ENCODE results near the gene OR10A5.

Gene OR10A5

GRCh38 chr11:6855971-6856541 is 10.6 kb downstream of the OR10A5 start:
- no peak for TF ChIP-seq CTCF (IDR thresholded peaks at IDR 0.05)
- no peak overlapping the region for H3K4me3 ChIP-seq
- intact Hi-C loops (cut with DNase I; ENCODE audit: low total_unique reads): no loop called here

GRCh38 chr11:6856871-6857270 is 11.4 kb downstream of the OR10A5 start:
- no peak for TF ChIP-seq CTCF (IDR thresholded peaks at IDR 0.05)
- Histone ChIP-seq H3K36me3 (no peaks in the 10 kb centered on the region), H3K9me3 (no peaks in the 10 kb centered on the region), H3K27me3 (no peaks in the 10 kb centered on the region), H3K4me3 (no peak overlapping the region), H3K27ac (no peak overlapping the region), H3K4me1 (no peaks in the 10 kb centered on the region)
- no peak for DNase-seq
- intact Hi-C loops (cut with DNase I; ENCODE audit: low total_unique reads): no loop called here

More at GRCh38 chr11:6855971-6856541, 10.6 kb downstream of the OR10A5 start:
- H3K36me3 ChIP-seq: no peaks in the 10 kb centered on the region
- no peaks in the 10 kb centered on the region for H3K27me3 ChIP-seq
- DNase-seq: no peak
- no peak overlapping the region for H3K27ac ChIP-seq
- no peaks in the 10 kb centered on the region for H3K4me1 ChIP-seq
- no peaks in the 10 kb centered on the region for H3K9me3 ChIP-seq

- DNase-seq: no peak
- Histone ChIP-seq H3K27me3 (no peaks in the 10 kb centered on the region), H3K36me3 (no peaks in the 10 kb centered on the region), H3K4me3 (no peak within 1 kb of the TSS), H3K4me1 (no peaks in the 10 kb centered on the region), H3K27ac (no peak within 1 kb of the TSS), H3K9me3 (no peaks in the 10 kb centered on the region)
- no peak for TF ChIP-seq CTCF (IDR thresholded peaks at IDR 0.05)
- intact Hi-C loops (cut with DNase I; ENCODE audit: low total_unique reads): no loop called here
Measured at GRCh38 chr11:6862961-6863360, 17.5 kb downstream of the OR10A5 start, which contains the start of gene OR10A2. TSS of gene OR10A2 (plus strand) at chr11:6863057. CDS start at chr11:6869755, 6,698 bp downstream.

- H3K4me1 ChIP-seq: no peaks in the 10 kb centered on the region
- H3K36me3 ChIP-seq: no peaks in the 10 kb centered on the region
- TF ChIP-seq CTCF (IDR thresholded peaks at IDR 0.05): no peak
- no peak overlapping the region for H3K4me3 ChIP-seq
- no peak overlapping the region for H3K27ac ChIP-seq
- H3K9me3 ChIP-seq: no peaks in the 10 kb centered on the region
- no peaks in the 10 kb centered on the region for H3K27me3 ChIP-seq
- intact Hi-C loops (cut with DNase I; ENCODE audit: low total_unique reads): no loop called here
- no peak for DNase-seq
Measured at GRCh38 chr11:6864438-6864837, 19.0 kb downstream of the OR10A5 start.

DNA sequence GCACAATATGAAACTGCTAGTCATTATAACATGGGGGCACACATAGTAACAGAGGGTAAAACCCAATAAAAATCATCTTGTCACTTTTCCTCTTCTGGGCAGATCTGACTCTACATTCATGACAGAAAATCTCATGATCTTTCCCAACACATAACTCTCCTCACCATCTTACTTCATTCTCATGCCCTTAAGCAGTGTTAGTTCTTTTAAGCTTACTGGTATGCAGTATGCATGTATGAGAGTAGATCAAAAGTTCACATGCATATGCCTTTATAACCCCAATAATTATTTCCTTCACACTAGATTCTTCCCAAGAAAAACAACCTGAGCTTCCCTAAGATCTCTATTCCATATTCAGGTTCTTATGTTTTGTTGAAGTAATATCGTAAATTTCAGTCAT is 25.8 kb downstream of the OR10A5 start:
- DNase-seq: no peak
- TF ChIP-seq CTCF (IDR thresholded peaks at IDR 0.05): no peak
- Histone ChIP-seq H3K36me3 (no peaks in the 10 kb centered on the region), H3K27ac (no peak overlapping the region), H3K9me3 (no peaks in the 10 kb centered on the region), H3K4me3 (no peak overlapping the region), H3K4me1 (no peaks in the 10 kb centered on the region), H3K27me3 (no peaks in the 10 kb centered on the region)
- intact Hi-C loops (cut with DNase I; ENCODE audit: low total_unique reads): no loop called here

- no peak for TF ChIP-seq CTCF (IDR thresholded peaks at IDR 0.05)
- H3K9me3 ChIP-seq: no peaks in the 10 kb centered on the region
- intact Hi-C loops (cut with DNase I; ENCODE audit: low total_unique reads): no loop called here
- no peaks in the 10 kb centered on the region for H3K36me3 ChIP-seq
- no peaks in the 10 kb centered on the region for H3K4me1 ChIP-seq
- no peak overlapping the region for H3K4me3 ChIP-seq
- no peak overlapping the region for H3K27ac ChIP-seq
- no peaks in the 10 kb centered on the region for H3K27me3 ChIP-seq
- no peak for DNase-seq
Measured at GRCh38 chr11:6875761-6876160, 30.3 kb downstream of the OR10A5 start.
